ENCODE data around the gene UMAD1.
"Not testable (repeated sequence)": the region's sequence is repeated elsewhere in the genome, so short reads cannot be mapped to it uniquely, and the experiment has no call there.

UMAD1 gene

DNA sequence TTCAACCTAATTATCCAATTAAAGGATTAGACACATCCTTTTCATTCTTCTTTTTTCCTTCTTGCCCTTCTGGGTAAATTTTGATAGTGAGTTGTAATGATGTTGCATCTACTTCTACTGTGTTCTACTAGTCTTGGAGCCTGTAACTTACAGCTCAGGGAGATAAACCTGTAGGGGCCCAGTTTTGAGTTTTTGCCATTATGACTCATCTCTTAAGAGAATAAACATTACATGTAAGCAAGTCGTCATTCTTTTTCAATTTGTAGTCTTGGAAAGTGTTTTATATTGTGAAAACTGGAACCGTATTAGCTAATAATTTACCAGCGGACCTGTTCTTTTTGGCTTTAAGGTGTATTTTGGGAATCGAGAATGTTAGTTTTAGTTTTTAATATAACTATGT, 167.6 kb downstream of the UMAD1 start:
- no peak for DNase-seq

DNA sequence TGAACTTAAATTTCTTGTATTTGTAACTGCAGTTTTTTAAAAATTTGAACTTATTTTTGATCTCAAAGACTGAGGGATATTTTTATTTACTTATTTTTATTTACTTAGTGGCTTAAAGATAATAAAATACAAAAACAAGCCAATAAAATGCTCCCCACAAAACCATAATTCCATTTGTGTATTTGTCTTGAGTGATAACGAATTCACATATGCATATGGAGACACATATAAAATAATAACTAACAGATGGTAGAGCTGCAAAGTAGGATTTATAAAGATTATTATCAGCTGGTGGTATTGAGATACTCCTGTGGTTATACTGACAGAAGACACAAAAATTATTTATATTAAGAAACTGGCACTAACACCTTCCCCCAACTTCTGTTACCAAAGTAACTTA, 168.1 kb downstream of the UMAD1 start:
- DNase-seq = no peak

DNA sequence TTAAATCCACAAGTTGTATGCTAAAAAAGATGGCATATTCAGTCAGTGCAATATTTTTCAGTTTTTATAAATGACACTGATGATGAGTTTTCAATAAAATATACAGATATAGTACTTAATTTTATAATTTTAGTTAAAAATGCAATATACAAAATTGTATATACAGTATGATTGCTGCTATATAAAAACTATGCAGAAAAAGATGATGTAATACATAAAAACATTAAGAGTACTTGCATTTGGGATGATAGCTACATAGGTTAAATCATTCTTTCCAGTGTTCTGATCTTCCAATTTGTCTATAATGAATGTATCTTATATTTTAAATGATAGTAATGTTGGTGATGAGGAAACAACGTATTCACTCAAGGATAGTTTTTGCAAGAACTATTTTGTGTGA, 169.8 kb downstream of the UMAD1 start:
- no peak for DNase-seq

DNA sequence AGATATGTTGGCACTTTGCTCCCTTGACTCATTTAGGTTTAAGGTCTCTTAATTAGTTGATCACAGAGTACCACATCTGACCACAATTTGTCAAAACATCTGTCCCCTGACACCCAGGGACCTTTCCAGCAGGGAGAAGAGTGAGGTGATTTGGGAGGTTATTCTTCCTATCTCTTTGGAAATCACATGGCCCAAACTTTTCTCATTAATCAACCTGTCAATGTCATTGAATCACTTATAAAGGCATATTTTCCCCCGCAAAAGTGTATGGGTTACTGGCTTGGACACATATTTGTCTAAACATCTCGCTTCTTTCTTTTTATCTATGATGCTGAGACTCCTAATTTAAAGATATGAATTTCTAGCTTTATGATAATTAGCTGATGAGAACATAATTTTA, 170.3 kb downstream of the UMAD1 start:
- DNase-seq = no peak

DNA sequence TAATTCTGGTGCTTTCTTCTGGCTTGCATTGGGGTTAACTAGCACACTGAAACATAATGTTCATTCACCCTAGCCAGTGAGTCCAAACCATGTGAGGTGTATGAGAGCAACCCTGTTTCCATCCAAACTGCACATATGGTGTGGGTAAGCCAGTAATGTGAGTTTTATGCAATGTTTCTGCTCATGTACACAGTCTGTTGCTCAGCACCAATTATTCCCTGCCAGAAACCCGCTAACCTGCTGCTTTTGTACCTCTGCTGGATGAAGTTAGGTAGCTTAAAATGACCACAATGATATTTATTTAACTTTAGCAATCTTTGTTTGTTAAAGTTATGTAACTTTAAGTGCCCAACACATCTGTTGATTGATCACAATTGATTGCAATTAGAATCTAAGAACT, 171.6 kb downstream of the UMAD1 start:
- DNase-seq = no peak

DNA sequence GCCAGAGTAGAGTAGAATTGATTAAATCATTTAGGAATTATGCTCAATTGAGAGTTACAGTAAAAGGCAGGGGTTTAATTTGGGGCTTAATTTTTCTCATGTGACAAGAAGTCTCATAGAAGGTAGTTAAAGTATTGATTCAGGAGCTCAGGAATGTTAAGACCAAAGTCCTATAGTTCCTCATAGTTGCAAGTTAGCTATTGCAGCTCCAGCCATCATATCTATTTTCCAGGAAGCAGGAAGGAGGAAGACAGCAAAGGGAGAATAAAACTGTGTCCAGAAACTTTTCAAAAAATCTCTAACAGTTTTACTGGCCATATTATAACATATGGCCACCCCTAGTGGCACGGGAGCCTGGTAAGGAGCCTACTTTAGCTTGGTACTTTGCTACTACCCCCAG, 174.8 kb downstream of the UMAD1 start:
- DNase-seq = no peak

DNA sequence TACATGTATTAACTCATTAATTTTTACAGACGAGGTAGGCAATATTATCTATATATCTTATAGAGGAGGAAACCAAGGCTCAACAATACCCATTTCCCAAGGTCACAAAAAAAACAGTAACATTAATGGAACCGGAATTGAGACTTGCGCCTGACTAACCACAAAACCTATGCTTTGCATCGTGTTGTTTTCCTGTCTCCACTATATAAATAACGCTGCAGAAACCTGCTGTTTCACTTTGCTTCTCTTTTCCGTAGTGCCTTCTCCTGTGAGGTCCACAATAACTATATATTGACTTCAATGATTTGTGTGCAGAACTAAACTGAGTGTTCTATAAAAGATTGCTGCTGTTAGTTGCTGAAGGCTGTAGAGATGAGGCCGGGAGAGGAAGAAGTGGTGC, 175.5 kb downstream of the UMAD1 start:
- no peak for DNase-seq

DNA sequence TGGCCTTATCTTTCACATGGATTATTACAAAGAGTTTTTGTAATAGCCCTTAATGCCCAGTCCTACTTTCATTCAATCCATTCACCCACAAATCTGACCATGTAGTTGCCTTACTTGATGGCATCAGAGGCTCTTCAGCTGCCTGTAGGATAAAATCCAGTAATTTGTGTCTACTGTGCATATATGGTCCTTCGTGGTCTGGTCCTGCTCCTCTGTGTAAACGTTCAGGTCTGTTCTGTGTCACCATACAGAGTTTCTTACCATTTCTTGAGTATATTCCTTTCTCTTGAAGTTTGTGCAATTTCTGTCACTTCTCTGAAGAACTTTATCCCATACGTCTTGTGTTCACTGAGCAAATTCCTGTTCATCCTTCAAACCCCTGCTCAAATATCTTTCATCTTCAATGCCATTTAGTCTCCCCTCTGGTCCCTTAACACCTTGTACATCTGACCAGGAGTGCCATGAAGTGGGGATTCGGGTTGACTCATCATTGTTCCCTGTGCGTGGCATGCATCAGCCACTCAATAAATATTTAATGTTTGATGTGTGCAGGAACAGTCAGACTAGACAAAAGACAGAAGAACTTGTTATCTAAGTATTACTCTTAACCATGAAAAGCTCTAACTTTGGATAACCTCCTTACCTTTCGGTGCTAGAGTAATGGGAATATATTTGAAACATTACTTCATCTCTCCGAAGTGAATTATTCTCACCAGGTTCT, 176.4 kb downstream of the UMAD1 start:
- no peak for DNase-seq

DNA sequence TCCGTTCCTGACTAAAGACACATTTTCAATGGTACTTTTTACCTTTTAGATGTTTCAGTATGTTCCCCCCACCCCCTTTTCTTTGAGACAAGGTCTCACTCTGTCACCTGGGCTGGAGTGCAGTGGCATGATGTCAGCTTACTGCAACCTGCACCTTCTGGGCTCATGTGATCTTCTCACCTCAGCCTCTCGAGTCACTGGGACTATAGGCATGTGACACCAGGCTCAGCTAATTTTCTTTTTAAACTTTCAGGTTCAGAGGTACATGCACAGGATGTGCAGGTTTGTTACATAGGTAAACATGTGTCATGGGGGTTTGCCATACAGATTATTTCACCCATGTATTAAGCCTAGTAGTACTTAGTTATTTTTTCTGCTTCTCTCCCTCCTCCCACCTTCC, 177.2 kb downstream of the UMAD1 start:
- no peak for DNase-seq

DNA sequence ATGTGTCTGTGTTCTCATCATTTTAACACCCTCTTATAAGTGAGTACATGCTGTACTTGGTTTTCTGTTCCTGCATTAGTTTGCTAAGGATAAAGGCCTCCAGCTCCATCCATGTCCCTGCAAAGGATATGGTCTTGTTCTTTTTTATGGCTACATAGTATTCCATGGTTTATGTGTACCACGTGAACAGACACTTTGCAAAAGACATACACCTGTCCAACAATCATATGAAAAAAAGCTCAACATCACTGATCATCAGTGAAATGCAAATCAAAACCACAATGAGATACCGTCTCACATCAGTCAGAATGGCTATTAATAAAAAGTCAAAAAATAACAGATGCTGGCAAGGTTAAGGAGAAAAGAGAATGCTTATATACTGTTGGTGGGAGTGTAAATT, 177.6 kb downstream of the UMAD1 start:
- not testable (repeated sequence) for DNase-seq

DNA sequence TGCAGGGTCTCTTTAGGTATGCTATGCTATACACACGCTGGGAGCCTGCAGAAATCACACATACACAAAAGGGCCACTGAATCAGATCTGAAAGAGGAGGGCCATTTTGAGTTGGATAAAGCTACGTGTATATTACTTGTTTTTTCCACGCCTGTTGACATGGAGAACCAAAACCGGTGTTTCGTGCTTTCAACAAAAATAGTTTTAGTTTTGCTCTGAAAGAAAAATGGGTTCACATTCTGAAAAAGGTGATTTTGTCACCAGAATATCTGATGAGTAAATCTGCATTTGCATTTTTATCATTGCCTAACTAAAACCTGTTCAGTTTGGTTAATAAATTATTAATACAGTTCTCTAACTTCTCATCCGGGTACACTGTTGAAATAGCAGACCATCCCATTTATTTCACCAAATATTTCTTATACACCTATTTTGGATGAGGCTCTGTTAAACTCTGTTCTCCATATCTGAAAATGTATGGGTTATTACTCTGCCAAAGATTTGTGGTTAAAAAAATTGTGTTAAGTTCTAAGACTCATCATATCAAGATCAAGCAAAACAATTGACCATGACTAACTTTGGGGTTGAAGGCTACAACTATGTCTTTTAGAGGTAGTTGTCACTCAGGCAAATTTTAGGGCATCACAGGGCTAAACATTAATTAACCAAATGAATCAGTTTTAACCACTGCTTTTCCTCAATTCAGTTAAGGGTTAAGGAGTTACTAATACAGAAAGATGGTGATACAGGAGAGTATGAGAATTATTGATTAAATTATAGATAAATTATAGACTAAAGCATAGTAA, 179.1 kb downstream of the UMAD1 start:
- no peak for DNase-seq

DNA sequence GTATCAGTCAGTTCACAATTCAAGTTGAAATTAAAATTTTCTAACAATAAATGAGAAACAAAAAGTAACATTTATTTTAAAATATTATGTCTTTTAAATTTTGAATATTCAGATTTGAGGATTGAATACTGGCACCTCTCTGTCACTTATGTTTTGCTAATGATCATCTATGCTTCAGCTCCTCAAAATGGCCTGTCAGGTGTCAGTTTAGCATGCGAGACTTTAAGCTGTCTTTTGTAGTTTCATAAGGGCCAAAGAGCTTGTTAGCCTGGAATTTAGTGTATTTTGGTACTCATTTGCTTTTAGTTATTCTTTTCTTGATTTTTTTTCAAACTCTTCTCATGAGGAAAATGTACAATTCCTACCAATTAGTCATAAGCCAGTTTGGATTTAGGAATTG, 179.9 kb downstream of the UMAD1 start:
- no peak for DNase-seq

DNA sequence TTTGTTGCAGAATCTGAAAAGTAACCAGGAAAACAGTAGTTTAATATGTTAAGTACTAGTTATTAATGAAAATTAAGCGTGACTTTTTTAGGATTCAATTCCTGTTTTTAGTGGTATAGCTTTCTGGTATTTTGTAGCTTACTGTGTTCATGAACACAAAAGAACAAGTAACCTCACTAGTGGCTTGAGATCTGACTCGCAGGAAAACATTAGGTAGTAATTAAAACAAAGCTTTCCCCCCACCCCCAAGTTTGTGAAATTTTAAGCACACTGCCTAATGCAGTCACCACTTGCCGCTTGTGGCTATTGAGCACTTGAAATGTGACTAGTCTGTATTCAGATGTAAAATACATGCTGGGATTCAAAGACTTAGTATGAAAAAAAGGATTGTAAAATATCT, 180.4 kb downstream of the UMAD1 start:
- DNase-seq = peak; percentile 66

DNA sequence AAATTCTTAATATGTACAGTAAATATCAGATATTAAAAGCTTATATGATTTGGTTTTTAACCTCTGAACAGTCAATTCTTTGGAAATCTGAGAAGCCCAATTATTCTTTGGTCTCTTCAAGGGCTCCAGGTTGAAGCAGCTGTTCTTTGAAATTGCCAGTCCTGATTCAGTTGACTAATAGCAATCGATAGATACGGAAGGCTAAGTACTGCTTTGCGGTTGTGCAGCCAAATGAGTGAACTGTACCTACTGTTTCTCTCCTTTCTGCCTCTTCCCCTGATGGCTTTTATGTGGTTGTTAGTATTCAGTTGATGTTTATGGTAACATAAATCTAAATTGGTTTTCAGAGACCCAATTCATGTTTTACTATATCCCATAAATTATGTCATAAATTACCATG, 181.0 kb downstream of the UMAD1 start:
- peak; percentile 94 for DNase-seq

DNA sequence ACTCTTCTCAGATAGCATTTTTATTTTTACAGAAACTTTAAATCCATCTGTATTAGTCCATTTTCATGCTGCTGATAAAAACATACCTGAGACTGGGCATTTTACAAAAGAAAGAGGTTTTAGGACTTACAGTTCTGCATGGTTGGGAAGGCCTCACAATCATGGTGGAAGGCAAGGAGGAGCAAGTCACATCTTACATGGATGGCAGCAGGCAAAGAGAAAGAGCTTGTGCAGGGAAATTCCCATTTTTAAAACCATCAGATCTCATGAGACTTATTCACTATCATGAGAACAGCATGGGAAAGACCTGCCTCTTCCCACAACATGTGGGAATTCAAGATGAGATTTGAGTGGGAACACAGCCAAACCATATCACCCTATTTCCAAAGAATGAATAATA, 184.7 kb downstream of the UMAD1 start:
- not testable (repeated sequence) for DNase-seq

DNA sequence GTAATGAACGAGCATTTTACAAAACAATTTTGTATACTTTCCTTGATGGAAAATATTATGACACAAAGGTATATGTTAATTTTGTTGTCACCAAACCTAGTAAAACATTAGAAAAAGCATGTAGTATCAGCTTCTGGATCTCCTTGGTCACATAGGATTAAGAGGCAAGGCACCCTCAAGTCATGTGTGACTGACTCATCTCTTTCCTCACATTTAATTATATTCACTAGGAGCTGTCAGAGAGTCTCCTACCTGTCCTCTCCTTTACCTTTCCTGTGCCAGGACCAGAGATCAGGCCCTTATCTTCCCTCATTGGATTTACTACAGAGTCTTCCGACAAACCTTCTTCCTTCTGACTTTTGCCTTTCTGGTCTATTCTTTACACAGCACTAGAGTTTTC, 189.1 kb downstream of the UMAD1 start:
- no peak for DNase-seq

DNA sequence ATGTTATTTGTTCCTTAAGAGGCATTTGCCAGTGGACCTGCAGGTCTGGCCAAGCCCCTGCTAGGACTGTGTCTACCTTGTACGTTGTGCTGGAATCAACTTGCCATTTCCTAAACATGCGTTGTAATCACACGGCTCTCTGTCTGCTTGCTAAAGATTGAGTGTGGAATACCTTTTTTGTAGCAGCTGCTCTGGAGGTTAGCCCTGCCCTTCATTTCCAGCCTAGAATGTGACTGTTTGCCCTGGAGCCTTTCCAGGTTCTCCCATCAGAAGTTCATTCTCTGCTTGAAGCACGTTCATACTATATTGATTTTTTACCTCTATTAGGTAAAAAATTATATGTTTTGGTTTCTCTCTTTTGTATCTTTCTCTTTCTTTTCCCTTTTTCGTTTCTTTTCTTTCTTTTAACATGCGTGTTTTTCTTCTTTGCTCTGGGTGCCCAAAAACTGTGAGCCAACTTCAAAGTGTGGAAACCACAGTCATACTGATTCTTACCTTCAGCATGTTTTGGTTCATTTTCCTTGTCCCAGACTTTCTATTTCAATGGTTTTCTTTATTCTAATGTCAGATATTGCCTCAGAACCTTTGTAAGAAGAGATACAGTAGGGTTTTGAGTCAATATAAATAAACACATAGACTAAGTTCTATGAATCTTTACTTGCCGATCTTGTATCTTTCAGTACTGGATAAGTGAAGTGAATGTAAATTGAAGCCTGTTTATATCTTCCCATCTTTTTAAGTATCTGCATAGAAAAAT, 189.7 kb downstream of the UMAD1 start:
- peak; percentile 90 for DNase-seq

DNA sequence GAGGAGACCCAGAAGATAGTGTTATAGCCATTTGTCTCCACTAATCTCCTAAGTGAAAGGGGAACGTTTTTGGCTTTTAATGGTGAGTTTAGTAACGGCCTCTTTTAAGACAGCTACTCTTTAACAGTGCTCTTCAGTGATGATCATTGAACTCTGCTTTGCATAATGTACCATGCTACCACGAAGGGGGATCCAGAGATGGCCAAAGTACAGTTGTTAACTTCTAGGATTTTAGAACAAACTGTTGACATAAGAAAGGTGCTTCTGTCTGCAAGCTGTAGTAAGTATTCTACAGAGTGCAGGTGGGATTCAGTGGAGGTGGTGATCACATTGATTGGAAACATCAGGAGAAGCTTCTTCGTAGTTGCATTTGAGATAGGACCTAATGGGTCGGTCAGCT, 192.0 kb downstream of the UMAD1 start:
- DNase-seq = no peak

DNA sequence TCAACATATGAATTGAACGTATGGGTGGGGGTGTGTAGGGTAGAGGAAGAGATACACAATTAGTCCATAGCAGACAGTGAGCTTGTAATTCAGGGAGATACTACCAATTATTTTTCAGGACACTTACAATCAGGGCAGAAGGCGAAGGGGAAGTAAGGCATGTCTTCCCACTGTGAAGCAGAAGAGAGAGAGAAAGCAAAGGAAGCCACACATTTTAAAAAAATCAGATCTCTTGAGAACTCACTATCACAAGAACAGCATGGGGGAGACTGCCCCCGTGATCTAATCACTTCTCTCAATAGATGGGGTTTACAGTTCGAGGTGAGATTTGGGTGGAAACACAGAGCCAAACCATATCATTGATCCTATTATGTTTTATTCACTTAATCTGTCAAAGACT, 194.2 kb downstream of the UMAD1 start:
- DNase-seq = no peak

DNA sequence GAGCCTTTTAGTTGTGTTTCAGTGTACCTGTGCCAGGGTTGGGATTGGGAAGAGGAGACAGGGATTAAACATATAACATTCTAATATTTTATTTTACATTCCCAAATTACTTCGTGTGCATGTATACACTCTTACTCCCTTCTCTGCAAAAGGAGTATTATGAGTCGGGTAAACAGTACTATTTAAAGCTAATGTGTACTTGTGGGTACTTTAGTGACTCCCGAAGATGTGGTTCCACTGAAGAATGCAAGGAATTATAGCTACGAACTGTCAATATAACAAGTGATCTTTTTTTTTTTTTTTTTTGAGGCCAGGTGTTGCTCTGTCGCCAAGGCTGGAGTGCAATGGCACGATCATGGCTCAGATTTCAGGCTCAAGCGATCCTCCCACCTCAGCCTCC, 200.5 kb downstream of the UMAD1 start:
- no peak for DNase-seq

DNA sequence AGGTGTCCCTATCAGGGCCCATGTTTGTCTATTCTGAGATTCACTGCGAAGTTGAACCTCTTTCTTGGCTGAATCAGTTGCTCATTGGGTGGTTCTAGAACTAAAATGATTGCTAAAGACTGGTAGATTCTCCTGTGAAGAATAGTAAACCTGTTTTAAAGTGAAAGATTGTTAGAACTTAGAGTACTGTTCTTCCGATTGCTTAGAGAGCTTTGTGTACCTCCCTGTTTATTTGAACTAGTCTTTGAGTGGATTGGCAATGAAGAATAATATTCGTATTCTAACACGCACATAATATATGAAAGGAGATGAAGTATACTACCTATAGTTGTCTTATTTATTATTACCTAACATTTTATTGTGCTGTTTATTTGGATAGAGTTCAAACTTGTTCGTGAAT, 202.7 kb downstream of the UMAD1 start:
- no peak for DNase-seq

DNA sequence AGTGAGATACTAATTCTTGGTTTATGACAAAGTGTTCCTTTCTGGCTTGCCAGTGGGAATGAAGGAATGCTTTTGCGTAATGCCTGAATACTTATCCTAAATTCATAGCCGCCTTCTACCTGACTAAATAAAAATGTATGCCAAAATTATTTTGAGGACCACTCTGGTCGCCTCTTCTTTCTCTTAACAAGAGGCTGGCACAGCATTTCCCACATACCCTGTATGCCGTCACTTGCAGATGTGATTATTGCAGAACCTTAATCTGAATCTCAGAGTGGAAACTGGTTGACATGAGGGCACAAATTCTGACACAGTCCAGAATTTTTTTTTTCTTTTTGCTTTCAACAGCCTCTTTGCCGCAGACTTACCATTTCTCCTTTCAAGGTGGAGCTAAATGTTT, 203.4 kb downstream of the UMAD1 start:
- DNase-seq = no peak

DNA sequence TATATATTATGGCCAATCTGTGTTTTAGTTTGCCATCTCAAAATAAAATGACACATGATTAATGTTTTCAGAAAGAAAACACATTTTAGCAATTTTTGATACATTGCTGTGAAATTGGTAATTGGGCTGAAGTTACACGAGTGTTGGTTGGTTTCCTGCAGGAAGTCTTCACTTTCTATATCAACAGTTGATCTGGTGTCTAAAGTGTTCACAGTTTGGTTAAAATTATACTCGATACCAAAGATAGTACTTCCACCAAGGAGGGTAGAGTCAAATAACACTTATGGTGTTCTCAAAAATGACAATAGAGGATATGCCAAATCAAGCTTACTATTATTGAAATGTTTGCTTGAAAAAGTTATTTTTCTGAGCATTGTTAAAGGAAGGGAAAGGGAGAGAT, 207.7 kb downstream of the UMAD1 start:
- DNase-seq = no peak

DNA sequence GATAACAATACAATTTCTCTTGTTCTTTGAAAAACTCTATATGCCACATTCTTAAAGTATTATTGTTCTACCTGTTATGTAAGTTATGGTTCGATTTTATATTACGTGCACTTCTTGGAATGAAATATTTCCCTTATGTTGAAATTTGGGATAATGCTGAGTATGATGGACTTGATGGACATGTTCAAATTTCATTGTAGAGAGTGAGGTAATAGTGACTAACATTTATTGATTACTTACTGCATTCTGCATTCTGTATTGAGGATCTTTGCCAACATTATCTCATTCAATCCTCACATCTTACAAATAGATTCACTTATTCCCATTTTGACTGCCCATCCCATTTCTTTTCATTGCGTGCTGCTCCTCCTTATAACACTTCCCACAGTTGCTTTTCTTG, 208.3 kb downstream of the UMAD1 start:
- DNase-seq = no peak
